MV-4-11 (cell line): ENCODE data around the gene STX1B.
"Not testable (repeated sequence)": the region's sequence is repeated elsewhere in the genome, so short reads cannot be mapped to it uniquely, and the experiment has no call there.

ENCODE experiments used
- DNase-seq: peaks from one replicate; lab custom pipeline; 2025; lab: John Stamatoyannopoulos, UW

STX1B gene

DNA sequence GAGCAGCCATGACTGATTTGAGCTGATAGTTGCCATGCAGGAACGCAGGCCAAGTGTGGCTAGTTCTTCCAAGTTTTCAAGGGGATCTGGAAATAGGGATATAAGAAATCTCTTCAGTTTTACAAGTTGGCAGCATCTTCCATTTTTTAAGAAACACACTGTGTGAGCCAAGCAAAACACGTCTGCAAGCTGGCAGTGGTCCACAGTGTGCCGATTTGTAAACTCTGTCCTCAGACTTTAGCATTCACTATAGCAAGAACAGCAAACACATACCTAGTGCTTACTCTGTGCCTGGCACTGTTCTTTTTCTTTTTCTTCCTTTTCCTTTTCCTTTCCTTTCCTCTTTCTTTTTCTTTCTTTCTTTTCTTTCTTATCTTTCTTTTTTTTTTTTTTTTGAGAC, 58.7 kb downstream of the STX1B start:
- no peak for DNase-seq

DNA sequence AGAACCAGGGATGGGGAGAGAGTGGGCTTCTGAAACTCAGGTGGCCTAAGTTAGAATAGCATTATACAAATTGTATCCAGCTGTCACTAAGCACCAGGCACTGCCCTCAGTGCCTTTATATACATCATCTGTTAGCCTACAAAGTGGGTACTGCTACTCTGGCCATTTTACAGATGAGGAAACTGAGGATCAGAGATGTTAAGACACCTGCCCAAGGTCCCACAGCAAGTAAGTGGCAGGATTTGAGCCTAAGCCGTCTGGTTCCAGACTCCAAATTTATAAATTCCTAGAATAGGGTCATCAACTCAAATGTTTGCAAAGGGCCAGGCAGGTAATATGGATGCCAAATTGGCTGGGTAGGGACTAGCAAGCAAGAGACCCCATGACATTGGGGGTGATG, 59.2 kb downstream of the STX1B start:
- no peak for DNase-seq

DNA sequence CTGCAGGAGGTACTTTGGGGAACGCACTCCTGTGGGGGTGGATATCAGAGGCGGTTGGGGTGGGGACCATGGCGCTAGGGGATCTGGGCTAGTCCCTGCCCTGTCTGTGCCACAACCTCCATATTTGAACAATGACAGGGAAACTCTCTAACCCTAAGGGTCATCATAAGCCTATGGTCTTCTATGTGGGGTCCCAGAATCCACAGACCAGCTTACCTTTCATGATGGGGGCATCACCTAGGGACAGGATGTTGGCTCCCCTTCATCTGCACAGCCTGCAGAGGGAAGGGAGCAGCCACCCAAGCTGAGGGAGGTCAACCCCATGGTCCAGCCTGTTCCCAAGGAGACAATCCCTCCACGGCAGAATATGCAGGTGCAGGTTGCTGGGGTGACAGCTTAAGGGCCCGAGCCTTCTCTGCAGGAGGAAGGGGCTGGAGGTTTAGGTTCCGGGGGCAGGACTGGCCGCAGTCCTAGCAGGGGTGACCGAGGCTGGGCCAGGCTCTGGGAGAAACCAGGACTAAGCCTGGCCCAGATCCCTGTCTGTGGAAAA, 59.8 kb downstream of the STX1B start:
- DNase-seq: no peak

DNA sequence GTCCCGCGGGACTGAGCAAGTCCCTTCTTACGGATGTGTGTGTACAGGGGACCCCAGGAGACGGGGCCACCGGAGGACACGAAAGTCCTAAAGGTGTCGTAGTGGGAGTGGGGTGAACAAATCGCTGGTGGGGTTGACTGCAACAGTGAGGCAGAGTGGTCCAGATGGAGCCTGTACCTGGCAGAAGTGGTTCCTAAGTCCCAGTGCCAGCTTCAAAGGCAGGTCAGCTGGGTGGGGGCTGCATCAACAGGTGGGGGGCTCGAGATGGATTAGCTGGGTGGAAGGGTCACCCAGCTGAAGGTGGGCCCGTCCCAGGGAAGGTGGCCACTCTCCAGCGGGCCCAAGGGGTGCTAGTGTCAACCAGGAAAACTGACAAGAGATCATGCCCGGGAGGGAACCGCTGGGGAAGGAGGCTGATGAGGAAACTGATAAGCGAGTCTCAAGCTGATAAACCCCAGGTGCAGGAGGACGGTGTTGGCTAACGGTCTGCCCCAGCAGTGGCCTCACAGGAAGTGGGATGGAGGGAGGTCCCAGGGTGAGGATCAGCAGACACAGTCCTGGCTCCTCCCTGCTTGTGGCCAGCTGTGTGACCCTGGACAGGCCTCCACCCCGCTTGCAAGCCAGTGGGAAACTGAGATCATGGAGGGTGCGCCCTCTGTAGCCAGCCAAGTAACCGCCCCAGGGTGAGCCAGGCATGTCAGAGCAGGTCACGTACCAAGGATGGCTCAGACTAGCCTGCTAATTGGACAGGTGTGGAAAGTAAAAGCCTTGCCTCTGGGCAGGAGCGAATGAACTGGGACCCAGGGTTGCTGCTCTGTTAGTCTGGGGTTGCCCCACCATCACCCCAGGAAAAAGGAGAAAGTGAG, 60.6 kb downstream of the STX1B start:
- peak; percentile 92 for DNase-seq

DNA sequence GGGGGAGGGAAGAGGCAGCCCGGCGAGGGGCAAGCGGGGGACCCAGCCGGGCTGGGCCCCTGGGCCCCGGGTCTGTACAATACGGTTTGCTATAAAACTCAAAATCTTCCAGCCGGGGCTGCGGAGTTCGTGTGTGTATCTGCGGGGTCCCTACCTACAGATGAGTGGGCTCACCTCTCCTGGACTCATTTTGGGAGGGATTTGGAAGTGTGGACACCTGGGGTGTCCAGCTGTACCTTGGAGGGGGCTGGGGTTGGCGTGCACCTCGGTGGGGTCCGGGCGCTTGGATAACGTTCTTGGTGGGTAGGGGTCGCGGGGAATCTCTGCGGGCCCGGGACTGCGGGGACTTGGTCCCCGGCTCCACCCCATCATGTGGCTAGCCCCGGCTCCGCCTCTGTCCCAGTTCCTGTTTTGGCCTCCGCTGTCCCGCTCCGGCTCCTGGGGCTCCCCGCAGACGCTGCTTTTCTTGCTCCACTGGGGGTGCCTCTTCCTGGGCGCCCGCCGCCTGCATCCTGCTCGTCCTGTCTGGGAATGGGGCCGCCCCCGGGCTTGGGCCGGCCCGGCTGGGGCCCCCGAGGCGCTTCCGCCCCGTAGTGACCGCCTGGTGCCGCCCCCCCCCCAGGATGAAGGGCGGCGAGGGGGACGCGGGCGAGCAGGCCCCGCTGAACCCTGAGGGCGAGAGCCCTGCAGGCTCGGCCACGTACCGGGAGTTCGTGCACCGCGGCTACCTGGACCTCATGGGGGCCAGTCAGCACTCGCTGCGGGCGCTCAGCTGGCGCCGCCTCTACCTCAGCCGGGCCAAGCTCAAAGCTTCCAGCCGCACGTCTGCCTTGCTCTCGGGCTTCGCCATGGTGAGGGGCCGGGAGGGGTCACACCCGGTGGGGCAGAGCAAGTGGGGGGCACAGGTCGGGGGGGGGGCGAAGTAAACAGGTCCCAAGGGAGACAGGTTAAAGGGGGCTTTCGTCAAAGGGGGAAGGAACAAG, 61.5 kb downstream of the STX1B start, which contains the start of gene ORAI3:
Gene ORAI3, plus strand, starts transcription at position 402 of the 983 bp plus-strand sequence. Its CDS starts 222 bp downstream, at position 624.
- peak; percentile 78 for DNase-seq

DNA sequence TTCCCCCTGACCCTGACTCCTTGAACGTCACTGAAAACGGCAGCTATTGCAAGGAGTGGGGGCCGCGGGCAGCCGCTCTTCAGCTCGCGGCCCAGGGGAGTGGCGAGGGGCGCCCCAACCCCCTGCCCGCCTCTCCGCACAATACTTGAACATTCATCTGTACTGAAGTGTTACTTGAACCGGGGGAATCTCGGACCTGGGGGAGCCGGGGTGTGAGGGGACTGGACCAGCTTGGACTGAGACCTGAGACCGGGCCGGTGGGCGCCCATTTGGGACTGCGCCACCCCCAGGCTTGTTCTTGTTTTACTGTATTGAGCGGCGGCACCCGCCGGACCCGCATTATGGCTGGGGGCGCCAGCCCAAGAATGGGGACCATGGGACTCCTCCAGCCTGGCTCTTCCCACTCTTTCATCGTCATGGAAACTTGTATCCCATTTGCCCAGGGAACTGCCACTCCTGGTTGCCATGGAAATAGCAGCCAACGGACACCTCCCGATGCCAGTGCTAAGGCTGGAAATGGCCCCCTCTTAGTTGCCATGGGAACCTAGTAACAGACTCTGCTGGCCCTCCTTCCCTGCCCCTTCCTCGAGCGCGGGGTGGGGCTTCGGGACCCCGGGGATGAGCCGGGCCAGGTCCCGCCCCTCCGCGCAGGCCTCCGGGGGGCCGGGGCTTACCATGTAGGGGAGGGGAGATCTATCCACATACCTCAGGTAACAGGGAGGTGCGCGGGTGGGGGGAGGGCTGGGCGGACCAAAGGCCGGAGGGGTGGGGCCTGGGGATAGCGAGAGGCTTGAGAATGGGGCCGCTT, 62.4 kb downstream of the STX1B start:
- DNase-seq: peak; percentile 45

DNA sequence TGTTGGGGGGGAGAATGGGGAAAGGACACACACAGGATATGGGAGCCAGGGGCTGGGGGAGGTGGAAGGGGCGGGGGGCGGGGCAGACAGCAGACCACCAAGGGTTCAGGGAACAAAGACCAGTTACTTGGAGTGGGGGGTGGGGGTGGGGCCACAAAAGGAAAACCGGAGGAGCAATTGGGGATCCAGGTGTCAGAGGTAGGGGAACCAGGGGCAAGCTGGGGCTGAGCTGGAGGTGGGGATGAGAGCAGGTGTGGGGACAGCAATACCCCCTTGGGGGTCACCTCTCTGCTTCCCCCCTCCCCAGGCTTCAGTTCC, 62.9 kb downstream of the STX1B start:
- no peak for DNase-seq

DNA sequence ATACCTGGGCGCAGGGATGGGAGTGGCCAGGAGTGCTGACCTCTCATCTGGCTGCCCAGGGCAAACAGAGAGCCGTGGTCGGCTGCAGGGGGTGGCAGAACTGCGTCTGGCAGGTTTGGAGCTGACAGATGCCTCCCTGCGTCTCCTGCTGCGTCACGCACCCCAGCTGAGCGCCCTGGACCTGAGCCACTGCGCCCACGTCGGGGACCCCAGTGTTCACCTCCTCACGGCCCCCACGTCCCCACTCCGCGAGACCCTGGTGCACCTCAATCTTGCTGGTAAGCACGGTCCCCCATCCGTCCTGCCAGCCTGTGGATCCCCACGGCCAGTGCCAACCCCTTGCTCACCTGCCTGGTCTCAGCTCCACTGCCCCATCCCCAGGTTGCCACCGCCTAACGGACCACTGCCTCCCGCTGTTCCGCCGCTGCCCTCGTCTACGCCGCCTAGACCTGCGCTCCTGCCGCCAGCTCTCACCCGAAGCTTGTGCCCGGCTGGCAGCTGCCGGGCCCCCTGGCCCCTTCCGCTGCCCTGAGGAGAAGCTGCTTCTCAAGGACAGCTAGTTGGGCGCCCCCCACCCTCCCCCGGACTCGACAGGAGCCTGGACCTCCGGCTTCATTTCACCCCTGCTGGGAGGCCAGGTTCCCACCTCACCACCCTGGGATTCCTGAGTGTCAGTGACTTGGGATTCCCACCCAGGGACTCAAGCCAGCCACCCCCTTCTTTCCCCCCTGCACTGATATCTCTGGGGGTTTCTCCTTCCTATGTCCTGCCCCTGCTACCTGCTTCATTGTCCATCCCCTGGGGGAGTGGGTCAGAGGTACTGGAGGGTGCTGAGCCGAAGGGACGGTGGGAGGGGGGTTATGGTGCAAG, 63.5 kb downstream of the STX1B start:
- DNase-seq: no peak

DNA sequence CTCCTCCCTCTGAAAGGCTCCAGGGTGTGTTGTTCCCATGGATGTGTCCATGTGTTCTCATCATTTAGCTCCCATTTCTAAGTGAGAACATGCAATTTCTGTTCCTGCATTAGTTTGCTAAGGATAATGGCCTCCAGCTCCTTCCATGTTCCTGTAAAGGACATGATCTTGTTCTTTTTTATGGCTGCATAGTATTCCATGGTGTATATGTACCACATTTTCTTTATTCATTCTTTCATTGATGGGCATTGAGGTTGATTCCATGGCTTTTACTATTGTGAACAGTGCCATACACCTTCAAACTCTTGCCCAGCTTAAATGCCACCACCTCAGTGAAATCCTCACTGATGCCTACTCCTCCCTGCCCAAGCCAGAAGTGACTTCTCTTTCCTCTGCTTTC, 66.1 kb downstream of the STX1B start:
- no peak for DNase-seq

DNA sequence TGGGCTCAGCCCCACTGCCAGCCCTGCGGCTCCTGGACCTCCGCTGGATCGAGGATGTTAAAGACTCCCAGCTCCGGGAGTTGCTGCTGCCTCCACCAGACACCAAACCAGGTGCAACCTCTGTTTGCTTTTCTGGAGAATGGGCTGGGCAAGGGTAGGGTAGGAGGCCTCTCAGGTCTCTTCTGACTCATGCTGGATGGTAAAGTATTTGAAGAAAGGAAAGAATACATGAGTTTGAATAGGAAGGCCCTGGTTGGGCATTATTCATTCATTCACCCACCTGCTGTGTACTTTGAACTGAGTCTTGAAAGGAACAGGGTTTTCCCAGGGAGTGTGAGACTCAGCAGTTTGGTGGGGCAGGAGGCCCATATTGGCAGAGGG, 68.0 kb downstream of the STX1B start:
- no peak for DNase-seq

DNA sequence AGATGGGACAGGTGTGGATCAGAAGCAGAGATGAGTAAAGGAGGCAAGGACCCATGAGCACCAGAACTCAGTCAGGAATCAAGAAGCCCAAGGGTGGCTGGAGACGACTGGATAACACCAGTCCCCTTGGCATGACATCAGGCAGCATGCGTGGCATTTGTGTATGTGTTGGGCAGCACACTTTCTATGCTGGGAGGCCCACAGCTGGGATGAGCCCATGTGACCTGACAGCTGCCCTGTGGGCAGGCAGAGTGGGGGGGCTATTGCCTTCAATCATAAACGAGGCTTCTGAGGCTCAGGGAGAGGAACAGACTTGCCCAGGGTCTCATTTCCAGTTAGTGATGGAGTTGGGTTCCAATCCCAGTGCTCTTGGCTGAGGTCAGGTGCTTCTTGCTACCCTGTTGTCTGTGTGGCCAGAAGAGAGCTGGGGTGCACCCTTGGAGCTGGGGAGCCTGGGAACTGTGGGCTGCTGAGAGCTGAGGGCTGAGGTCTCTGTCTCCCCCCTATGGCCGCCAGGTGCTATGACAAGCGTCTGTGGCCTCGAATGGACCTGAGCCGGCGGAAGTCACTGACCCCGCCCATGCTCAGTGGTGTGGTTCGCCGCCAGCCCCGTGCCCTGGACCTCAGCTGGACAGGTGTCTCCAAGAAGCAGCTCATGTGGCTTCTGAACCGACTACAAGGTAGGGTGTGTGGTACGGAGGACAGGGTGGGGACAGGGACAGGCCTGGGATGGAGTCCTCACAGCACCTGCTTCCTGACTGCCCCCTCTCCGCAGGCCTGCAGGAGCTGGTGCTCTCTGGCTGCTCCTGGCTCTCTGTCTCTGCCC, 68.6 kb downstream of the STX1B start:
- peak; percentile 69 for DNase-seq

DNA sequence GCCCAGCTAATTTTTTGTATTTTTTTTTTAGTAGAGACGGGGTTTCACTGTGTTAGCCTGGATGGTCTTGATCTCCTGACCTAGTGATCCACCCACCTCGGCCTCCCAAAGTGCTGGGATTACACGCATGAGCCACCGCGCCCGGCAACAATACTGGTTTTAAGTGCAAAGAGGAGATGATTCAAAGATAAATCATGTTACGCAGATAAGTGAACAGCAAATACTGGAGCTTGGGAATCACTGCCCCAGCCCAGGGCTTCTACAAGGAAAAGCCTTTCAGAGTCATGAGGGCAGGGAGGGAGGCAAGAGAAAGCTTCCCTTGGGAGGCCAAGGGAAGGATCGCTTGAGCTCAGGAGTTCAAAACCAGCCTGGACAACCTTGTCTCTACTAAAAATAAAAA, 70.9 kb downstream of the STX1B start:
- DNase-seq: not testable (repeated sequence)
